Measurements from ENCODE around the gene ZNF467.

DNA sequence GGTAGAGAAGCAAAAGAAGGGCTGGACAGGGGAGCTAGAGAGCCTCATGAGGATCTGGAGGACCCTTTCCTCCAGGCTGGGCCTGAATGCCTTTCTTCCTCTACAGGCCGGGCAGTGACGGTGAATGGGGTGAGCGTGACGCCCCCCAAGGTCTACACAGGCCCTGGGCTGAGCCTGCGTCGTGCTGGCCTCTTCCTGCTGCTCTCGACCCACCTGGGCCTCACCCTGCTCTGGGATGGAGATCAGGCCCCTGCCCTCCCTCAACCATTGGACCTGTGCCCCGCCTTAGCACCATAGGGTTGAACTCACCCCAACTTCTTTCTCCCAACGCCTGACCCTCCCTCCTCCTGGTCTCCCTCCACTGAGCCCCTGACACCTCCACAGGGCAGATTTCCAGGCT is 12.6 kb upstream of the ZNF467 start:
- TF ChIP-seq, protein P1, sequence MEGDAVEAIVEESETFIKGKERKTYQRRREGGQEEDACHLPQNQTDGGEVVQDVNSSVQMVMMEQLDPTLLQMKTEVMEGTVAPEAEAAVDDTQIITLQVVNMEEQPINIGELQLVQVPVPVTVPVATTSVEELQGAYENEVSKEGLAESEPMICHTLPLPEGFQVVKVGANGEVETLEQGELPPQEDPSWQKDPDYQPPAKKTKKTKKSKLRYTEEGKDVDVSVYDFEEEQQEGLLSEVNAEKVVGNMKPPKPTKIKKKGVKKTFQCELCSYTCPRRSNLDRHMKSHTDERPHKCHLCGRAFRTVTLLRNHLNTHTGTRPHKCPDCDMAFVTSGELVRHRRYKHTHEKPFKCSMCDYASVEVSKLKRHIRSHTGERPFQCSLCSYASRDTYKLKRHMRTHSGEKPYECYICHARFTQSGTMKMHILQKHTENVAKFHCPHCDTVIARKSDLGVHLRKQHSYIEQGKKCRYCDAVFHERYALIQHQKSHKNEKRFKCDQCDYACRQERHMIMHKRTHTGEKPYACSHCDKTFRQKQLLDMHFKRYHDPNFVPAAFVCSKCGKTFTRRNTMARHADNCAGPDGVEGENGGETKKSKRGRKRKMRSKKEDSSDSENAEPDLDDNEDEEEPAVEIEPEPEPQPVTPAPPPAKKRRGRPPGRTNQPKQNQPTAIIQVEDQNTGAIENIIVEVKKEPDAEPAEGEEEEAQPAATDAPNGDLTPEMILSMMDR (IDR thresholded peaks at IDR 0.05; ENCODE audit: low read length): no peak
- TF ChIP-seq EZH2 (optimal IDR thresholded peaks at IDR 0.05; ENCODE audit: low read depth, low read length) (no peak), EZH2phosphoT487 (IDR thresholded peaks at IDR 0.05; ENCODE audit: low read length) (no peak)
